GM21576 (cell line): ENCODE results near the gene CCDC107.
"Not testable (repeated sequence)": the region's sequence is repeated elsewhere in the genome, so short reads cannot be mapped to it uniquely, and the experiment has no call there.

ENCODE experiments used
- ATAC-seq: cut with Tn5 transposase; IDR thresholded peaks from one replicate; pipeline ENCODE4 v1.9.1; 2021; ENCODE audit warnings: mild to moderate bottlenecking, moderate library complexity; ENCODE audit not compliant: unreplicated experiment

The CCDC107 gene

DNA sequence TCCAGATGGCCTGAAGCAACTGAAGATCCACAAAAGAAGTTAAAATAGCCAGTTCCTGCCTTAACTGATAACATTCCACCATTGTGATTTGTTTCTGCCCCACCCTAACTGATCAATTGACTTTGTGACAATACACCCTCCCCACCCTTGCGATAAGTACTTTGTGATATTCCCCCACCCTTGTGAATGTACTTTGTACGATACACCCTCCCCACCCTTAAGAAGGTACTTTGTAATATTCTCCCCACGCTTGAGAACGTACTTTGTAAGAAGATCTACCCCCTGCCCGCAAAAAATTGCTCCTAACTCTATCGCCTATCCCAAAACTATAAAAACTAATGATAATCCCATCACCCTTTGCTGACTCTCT, 21.2 kb upstream of the CCDC107 start:
- ATAC-seq = not testable (repeated sequence)

DNA sequence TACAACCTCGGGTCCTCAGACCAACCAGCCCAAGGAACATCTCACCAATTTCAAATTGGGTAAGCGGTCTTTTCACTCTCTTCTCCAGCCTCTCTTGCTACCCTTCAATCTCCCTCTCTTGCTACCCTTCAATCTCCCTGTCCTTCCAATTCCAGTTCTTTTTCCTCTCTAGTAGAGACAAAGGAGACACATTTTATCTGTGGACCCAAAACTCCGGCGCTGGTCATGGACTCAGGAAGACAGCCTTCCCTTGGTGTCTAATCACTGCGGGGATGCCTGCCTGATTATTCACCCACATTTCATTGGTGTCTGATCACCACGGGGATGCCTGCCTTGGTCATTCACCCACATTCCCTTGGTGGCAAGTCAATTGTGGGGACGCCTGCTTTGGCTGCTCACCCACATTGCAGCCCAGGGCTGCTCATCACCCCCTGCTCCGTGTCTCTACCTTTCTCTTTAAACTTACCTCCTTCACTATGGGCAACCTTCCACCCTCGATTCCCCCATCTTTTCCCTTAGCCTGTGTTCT, 20.6 kb upstream of the CCDC107 start:
- not testable (repeated sequence) for ATAC-seq

DNA sequence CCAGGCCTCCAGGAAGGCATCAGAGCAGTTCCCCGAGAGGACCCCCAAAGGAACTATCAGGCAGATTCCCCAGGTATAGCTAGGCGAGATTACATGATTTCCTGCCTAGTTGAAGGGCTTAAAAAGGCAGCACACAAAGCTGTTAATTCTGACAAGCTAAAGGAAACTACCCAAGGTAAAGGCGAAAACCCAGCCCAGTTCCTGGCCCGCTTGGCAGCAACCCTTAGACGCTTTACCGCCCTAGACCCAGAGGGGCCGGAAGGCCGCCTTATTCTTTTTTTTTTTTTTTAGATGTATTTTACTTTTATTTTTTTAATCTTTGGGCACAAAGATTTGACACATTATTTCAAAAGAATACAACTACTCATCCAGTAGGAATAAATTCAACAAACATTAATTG, 19.3 kb upstream of the CCDC107 start:
- not testable (repeated sequence) for ATAC-seq

DNA sequence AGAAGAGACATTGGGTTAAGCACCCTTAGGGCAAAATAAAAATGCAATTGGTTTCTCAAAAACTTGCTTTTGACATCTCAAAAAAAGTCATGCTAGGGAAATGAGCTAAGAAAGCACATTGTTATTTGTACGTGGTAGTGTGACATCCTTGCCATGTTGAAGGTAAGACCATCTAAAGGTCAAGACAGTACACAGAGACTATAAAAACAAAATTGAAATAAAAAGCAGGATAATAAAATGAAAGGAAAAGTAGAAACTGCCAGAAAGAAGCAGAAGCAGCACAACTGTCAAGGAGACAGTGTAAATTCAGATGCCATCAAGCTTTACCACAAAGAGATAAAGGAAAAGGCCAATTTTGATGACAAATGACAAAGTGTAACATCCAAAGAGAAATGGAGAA, 18.9 kb upstream of the CCDC107 start:
- not testable (repeated sequence) for ATAC-seq

DNA sequence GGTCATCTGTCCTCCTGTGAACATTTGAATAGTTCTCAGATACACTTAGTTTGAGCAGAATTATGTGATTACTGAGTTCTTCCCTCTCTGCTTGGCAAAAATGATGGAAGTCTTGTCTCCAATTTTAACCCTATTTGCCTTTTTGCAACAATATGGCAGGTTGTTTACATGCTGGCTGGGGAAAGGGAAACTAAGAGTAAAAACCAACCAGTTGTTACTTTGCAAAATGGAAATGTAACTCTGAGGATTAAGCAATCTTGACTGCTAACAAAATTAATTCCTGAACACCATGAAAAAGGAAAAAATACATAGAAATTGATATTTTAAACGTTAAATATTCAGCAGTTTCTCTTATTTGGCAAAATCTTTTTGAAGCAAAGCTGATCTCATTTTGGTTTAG, 18.5 kb upstream of the CCDC107 start:
- ATAC-seq = no peak

DNA sequence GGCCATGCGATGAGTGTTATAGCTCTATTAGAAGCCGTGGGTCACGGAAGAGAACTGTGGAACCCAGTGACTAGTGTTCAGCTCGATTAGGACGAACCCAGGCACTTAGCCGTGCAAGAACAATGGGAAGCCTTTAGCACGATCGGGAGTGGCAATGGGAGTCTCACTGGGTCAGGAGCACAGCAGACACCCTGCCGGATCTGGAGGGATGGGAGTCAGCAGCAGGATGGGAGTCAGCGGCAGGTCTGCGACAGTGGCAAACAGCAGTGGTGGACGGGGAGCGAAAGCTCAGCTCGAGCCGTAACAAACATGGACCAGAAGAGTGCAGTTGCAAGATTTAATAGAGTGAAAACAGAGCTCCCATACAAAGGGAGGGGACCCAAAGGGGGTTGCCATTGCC, 17.7 kb upstream of the CCDC107 start:
- not testable (repeated sequence) for ATAC-seq

DNA sequence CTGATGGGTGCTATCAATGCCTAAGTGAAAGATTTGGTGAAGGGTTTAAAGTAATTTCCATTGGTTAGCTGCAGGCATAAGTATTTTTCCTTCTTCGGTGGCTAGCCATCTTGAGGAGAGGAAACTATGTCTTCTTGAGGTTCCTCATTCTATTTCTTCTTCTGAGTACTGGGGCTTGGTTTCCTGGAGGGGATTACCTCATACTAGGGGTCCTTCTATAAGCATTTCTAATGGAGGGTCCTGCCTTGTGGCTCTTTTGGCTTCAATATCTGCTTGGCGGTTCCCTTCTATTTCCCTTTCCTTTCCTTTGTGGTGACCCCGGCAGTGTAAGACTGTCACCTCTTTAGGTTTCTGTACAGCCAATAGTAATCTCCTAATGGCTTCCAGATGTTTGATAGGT, 16.6 kb upstream of the CCDC107 start:
- not testable (repeated sequence) for ATAC-seq

DNA sequence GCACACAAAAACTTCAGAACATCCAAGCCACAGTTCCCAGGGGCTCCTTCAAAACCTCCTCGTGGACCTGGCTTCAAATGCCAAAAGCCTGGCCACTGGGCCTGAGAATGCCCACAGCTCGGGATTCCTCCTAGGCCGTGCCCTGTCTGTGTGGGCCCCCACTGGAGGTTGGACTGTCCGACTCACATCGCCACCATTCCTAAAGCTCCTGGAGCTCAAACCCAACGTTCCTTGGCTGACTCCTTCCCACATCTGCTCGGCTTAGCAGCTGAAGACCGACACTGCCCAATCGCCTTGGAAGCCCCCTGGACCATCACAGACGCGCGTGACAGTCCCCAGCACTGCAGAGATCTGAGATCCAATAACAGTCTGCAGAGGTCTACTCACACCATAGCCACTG, 15.0 kb upstream of the CCDC107 start:
- ATAC-seq = no peak

DNA sequence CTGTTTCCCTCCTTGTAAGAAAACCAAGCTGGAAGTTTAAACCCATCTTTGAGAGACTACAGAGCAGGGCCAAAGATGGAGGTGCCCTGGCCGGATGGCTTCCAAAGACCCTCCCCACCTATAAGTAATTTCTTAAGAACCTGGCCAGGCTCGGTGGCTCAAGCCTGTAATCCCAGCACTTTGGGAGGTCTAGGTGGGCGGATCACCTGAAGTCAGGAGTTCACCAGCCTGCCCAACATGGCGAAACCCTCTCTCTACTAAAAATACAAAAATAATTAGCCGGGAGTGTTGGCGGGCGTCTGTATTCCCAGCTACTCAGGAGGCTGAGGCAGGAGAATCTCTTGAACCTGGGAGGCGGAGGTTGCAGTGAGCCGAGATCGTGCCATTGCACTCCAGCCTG, 12.4 kb upstream of the CCDC107 start:
- not testable (repeated sequence) for ATAC-seq

DNA sequence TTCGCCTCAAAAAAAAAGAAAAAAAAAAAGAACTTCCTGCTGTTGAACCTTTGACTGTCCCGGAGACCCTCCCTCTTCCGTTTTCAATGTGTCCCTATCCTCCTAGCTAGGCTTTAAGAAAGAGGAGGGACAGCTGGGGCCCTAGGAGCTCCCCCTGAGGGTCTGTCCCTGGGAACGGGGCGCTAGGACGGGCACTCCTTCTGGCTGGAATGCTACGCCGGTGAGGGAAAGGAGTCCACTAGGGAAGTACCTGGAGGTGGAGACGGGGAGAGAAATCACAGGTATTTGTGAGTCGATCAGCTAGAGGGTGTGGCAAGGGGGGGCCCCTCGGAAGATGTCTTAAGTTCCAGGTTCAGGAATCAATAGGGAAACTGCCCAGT, 11.9 kb upstream of the CCDC107 start:
- ATAC-seq = no peak

DNA sequence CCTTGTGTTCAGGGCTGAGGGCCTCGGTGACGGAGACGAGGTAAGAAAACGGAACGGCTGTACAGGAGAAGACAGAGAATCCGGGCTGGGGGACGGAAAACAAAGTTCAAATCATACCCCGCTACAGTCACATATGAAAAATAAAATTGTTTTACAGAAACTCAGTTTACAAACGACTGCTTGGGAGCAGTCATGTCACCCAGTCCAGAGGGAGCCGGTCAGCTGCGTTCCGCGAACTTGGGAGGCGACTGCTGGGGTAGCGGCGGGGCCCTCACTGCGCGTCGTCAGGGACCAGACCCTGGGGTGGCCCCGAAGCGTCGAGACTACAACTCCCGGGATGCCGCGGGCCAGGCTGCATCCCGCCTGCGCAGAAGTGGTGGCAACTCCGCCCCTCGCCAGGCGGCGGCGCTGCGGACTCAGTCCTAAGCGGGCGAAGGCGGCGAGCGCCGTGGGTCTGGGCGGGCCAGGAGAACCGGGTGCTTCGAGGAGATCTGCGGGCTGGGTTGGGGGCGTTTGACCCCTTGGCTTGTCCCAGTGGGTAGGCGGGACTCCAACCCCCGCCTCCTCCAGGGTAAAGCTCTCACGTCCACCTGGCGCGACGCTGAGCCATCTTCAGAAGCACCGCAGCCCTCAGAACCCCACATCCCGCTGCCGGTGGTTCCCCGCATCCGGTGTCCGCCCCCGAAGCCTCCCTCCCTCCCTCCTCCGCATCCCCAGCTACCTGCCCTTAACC, 11.4 kb upstream of the CCDC107 start:
- peak; percentile 76 for ATAC-seq

DNA sequence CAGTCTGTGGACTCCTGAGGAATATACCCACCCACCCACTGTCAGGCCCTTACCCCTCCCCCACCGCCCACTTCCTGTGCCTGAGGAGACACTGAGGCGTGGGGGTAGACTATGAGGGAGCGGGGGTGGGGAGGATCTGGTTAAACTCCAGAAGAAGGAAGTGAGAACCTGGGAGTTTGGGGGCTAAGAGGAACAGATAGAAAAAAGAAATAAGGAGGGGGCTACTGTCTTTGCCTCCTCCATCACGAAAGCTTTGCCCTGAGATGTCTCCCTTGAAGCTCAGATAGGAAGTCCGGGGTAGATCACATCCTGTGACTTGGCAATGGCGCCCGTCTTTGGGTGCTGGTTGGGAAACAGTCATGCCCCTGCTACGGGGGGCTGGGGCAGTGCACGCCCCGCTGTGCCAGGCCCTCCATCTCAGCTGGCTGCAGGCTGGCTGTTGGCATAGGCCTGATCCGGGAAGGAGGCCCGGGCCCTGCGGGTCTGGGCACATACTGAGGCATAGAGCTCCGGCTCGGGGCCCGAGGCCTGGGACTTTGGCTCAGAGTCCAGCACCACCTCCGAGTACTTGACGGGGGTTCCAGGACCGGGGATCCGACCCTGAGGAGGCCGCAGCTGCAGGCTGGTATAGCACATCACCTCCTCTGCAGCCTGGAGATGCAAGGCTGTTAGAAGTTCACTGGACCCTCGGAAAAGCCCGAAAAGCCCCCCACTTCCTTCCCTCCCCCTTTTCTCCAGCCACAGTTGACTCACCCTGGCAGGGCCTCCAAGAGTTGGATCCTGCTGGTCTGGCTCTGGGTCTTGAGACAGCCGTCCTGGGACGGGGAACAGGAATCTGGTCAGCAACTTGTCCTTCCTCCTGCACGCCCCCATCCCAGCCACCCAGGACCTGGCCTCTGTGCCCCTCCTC, 8.4 kb upstream of the CCDC107 start:
- no peak for ATAC-seq

DNA sequence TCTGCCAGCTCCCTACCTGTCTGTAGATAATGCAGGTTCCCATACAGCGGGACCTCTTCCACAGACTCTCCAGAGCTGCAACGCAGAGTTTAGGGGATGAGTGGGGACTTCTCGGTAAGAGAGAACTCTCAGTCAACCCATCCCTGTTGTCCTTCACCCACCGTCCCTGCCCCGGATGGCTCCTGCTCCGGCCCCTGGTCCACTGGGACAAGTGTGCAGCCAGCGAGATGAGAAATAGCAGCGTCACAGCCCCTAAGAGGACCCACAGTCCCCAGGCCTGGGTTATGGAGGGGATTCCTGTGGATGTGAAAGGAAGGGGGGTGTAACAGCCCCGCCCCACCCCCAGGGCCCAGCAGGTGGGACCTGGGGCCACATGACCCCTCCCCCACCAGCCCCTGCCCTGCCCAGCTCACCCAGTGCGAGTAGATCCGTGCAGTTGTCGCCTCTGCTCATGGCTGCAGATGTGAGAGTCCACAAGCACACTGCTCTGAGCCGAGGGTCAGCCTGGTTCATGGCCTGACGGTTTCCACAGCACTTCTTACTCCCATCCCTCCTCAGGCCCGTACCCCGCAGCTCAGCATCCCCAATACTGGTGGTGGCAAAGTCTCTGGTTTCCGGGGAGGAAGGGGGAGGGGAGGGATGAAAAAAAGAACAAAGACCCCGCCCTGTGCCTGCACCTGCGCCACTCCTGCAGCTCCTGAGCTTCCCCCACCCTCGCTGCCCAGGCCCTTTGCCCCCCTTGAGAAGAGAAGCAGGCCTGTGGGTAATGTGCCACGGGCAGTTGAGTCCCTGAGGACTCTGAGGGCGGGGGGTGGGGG, 7.5 kb upstream of the CCDC107 start, which contains the start of gene SIT1:
Gene SIT1 (minus strand): TSS at position 591 of the 818 bp plus-strand sequence. CDS start 78 bp downstream, at position 513.
- no peak for ATAC-seq

DNA sequence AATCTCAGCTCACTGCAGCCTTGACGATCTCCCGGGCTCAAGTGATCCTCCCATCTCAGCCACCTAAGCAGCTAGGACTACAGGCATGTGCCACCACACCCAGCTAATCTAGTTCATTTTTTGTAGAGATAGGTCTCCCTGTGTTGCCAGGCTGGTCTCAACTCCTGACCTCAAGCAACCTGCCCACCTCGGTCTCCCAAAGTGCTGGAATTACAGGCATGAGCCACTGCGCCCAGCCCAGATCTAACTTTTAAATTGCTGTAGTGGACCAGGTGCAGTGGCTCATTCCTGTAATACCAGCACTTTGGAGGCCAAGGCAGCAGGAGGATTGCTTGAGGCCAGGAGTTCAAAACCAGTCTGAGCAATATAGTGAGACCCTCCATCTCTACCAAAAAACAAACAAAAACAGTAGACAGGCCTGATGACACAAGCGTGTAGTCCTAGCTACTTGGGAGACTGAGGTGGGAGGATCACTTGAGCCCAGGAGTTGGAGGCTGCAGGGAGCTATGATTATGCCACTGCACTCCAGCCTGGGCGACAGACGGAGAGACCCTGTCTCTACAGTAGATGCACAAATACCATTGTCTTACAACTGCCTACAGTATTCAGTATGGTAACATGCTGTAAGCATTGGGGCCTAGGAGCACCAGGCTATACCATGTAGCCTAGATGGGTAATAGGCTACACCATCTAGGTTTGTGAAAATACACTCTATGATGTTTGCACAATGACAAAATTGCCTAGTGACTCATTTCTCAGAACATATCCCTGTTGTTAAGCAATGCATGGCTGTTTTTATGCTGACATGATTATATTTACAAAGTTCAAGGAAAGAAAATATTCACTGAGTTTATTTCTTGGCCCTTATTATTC, 5.9 kb upstream of the CCDC107 start:
- ATAC-seq = no peak

DNA sequence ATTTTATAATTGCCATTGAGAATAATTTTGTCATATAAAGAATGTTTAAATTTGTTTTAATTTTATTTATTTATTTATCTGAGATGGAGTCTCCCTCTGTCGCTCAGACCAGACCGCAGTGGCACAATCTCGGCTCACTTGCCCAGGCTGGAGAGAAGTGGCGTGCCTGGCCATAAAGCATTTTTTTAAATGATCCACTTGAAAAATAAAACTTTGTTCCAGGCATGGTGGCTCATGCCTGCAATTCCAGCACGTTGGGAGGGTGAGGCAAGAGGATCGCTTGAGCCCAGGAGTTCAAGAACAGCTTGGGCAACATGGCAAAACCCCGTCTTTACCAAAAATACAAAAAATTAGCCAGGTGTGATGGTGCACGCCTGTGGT, 5.3 kb upstream of the CCDC107 start:
- ATAC-seq = no peak

DNA sequence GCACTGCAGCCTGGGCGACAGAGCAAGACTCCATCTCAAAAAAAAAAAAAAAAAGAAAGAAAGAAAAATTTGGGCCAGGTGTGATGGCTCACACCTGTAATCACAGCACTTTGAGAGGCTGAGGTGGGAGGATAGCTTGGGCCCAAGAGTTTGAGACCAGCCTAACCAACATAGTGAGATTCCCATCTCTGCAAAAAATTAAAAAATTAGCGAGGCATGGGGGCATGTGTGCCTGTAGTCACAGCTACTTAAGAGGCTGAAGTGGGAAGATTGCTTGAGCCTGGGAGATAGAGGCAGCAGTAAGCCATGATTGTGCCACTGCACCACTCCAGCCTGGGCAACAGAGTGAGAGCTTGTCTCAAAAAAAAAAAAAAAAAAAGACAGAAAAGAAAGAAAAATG, 4.5 kb upstream of the CCDC107 start:
- ATAC-seq = no peak

DNA sequence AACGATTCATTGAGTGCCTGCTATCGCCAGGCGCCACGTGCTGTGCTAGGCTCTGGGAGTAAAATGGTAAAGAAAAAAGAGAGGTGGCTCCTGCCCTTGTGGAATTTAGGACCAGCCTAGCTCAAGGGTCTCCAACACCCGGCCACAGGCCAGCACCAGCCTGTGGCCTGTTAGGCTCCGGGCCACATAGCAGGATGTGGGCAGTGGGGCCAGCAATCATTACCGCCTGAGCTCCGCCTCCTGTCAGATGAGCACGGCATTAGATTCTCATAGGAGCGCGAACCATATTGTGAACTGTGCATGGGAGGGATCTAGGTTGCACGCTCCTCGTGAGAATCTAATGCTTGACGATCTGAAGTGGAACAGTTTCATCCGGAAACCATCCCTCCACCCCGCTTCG, 1.7 kb upstream of the CCDC107 start:
- ATAC-seq = no peak

DNA sequence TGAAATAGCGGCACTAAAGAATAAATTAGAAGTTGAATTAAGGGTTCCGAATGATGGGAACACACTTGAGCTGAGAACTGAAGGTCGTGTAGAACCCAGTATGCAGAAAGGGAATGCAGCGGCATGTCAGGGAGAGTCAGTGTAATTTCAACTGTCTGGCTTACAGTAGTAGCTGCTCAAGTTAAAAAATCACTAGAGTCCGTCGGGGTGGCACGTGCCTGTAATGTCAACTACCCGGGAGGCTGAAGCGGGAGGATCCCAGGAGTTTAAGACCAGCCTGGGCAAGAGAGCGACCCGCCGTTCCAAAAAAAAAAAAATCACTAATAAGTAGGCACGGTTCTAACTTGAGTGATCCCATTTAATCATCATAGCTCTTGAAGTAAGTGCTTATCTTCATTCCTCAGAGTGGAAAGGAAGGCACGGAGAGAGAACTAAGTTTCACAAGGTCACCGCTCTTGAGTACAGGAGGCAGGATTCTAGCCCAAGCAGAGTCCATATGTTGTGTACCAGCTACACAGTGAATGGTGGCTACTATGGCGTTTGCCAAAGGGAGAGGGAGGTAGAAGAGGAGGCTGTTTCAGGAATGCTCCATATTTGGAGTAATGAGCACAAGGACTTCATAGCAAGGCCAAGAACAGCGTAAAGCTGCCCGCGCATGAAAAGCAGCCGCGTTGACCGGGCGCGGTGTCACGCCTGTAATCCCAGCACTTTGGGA, 1.1 kb upstream of the CCDC107 start:
- ATAC-seq = no peak

DNA sequence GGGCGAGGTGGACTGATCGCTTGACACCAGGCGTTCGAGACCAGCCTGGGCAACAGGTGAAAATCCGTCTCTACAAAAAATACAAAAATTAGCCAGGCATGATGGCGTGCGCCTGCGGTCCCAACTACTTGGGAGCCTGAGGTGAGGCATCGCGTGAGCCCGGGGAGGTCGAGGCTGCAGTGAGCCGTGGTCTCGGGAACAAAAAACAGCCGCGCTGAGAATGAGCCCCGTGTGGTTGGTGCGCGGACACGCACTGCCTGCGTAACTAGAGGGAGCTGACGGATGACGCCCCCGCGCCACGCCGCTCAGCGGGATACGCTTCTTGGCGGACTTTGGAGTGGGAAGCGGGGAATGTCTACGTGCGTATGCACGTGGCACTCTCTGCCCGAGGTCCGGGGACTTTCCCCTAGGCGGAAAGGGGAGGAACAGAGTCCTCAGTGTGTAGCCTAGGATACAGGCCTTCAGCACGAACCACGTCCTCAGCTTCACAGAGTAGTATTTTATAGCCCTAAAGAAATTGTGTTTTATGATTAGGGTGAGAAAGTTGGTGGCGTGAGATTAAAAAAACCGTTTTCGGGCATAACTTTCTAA, 451 bp upstream of the CCDC107 start, which contains the start of gene RMRP:
Gene RMRP (minus strand): TSS at position 474 of the 591 bp plus-strand sequence.
- ATAC-seq = peak; percentile 85
